K562 (cell line): ENCODE results near the gene FAHD2B.
"Not testable (repeated sequence)": the region's sequence is repeated elsewhere in the genome, so short reads cannot be mapped to it uniquely, and the experiment has no call there.

ENCODE experiments used
- DNMT1 ChIP-seq: fragments of 450-650 bp; IDR thresholded peaks from 2 replicates; pipeline ENCODE4 v1.6.1; 2016; ENCODE audit warnings: antibody characterized with exemption, mild to moderate bottlenecking
- HDAC6 ChIP-seq: IDR thresholded peaks from 2 replicates; pipeline ENCODE4 v1.6.1; 2012; ENCODE audit warnings: low read depth, mild to moderate bottlenecking, control low read depth, inconsistent platforms, low read length, moderate library complexity
- KDM1A ChIP-seq, 2 experiments: fragments of 450-650 bp; IDR thresholded peaks; 2 replicates each; pipeline ENCODE4 v1.6.1; 2016; ENCODE audit warnings: mild to moderate bottlenecking in 2 of 2
- MAFF ChIP-seq: IDR thresholded peaks from 2 replicates; pipeline ENCODE4 v1.6.1; 2012; ENCODE audit warnings: low read length, improper control_type of control experiment
- MXI1 ChIP-seq: IDR thresholded peaks from 2 replicates; pipeline ENCODE4 v1.6.1; 2011; ENCODE audit warnings: low read depth, mild to moderate bottlenecking, improper control_type of control experiment, low read length
- SRSF9 ChIP-seq: fragments of 200-400 bp; formaldehyde crosslinking; IDR thresholded peaks from 2 replicates; pipeline ENCODE4 v1.6.1; 2017; ENCODE audit warnings: low read depth, low read length, borderline replicate concordance
- U2AF2 ChIP-seq: fragments of 200-400 bp; formaldehyde crosslinking; optimal IDR thresholded peaks from 2 replicates; pipeline ENCODE3; 2017; ENCODE audit warnings: low read depth, mild to moderate bottlenecking, low read length
- ZBTB1 ChIP-seq: sonication (generic); formaldehyde crosslinking; IDR thresholded peaks from 2 replicates; pipeline ENCODE4 v1.8.1; 2023; ENCODE audit warnings: missing genetic modification reagents, low read depth, mild to moderate bottlenecking, borderline replicate concordance
- ZZZ3 ChIP-seq: fragments of 450-650 bp; IDR thresholded peaks from 2 replicates; pipeline ENCODE4 v1.6.1; 2016; ENCODE audit warnings: antibody characterized with exemption, mild to moderate bottlenecking, moderate library complexity
- TF ChIP-seq, protein P1 (sequence below): fragments of 450-650 bp; IDR thresholded peaks from 2 replicates; pipeline ENCODE4 v1.6.1; 2016; ENCODE audit warnings: low read depth
- TF ChIP-seq, protein P2 (sequence below), 3 experiments: IDR thresholded peaks in 2 of 3; conservative IDR thresholded peaks in 1 of 3; 2 replicates each; pipeline ENCODE4 v1.5.1; 2011 to 2012; ENCODE audit warnings: low read length in 3 of 3, mild to moderate bottlenecking in 3 of 3, control low read depth in 2 of 3, improper control_type of control experiment in 1 of 3, inconsistent platforms in 1 of 3, low read depth in 1 of 3, mixed read lengths in 1 of 3, moderate library complexity in 1 of 3; ENCODE audit not compliant: insufficient read depth in 2 of 3

DNA sequence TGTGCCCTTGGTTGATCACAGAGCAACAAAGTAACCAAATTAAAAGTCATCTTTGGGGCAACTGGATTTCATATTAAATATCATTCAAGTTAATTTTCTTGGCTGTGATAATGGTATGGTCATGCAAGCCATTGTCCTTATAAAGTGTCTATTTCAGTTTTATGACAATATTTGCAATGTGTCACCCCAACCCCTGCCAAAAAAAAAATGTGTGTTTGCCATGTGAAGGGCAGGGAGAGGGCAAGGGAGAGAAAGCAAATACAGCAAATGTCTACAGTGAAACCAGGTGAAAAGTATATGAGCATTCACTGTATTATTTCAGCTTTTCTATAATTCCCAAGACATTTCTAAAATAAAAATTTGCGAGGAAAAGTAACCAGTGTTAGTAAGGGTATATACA, 6.0 kb downstream of the FAHD2B start:
- TF ChIP-seq ZBTB1 (CRISPR knock-in tag); SRSF9; MAFF; MXI1; U2AF2; DNMT1; HDAC6; KDM1A (IDR thresholded peaks at IDR 0.05); ZZZ3: not testable (repeated sequence)
- TF ChIP-seq, protein P1, sequence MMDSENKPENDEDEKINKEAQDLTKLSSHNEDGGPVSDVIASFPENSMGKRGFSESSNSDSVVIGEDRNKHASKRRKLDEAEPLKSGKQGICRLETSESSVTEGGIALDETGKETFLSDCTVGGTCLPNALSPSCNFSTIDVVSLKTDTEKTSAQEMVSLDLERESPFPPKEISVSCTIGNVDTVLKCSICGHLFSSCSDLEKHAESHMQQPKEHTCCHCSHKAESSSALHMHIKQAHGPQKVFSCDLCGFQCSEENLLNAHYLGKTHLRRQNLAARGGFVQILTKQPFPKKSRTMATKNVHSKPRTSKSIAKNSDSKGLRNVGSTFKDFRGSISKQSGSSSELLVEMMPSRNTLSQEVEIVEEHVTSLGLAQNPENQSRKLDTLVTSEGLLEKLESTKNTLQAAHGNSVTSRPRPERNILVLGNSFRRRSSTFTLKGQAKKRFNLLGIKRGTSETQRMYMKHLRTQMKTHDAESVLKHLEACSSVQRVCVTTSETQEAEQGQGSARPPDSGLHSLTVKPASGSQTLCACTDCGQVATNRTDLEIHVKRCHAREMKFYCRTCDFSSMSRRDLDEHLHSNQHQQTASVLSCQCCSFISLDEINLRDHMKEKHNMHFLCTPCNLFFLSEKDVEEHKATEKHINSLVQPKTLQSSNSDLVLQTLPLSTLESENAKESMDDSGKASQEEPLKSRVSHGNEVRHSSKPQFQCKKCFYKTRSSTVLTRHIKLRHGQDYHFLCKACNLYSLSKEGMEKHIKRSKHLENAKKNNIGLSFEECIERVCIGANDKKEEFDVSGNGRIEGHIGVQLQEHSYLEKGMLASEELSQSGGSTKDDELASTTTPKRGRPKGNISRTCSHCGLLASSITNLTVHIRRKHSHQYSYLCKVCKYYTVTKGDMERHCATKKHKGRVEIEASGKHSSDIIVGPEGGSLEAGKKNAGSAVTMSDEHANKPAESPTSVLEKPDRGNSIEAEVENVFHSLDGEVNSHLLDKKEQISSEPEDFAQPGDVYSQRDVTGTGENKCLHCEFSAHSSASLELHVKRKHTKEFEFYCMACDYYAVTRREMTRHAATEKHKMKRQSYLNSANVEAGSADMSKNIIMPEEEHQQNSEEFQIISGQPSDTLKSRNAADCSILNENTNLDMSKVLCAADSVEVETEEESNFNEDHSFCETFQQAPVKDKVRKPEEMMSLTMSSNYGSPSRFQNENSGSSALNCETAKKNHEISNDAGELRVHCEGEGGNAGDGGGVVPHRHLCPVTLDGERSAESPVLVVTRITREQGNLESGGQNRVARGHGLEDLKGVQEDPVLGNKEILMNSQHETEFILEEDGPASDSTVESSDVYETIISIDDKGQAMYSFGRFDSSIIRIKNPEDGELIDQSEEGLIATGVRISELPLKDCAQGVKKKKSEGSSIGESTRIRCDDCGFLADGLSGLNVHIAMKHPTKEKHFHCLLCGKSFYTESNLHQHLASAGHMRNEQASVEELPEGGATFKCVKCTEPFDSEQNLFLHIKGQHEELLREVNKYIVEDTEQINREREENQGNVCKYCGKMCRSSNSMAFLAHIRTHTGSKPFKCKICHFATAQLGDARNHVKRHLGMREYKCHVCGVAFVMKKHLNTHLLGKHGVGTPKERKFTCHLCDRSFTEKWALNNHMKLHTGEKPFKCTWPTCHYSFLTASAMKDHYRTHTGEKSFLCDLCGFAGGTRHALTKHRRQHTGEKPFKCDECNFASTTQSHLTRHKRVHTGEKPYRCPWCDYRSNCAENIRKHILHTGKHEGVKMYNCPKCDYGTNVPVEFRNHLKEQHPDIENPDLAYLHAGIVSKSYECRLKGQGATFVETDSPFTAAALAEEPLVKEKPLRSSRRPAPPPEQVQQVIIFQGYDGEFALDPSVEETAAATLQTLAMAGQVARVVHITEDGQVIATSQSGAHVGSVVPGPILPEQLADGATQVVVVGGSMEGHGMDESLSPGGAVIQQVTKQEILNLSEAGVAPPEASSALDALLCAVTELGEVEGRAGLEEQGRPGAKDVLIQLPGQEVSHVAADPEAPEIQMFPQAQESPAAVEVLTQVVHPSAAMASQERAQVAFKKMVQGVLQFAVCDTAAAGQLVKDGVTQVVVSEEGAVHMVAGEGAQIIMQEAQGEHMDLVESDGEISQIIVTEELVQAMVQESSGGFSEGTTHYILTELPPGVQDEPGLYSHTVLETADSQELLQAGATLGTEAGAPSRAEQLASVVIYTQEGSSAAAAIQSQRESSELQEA, result not testable (repeated sequence)
- TF ChIP-seq, protein P2, sequence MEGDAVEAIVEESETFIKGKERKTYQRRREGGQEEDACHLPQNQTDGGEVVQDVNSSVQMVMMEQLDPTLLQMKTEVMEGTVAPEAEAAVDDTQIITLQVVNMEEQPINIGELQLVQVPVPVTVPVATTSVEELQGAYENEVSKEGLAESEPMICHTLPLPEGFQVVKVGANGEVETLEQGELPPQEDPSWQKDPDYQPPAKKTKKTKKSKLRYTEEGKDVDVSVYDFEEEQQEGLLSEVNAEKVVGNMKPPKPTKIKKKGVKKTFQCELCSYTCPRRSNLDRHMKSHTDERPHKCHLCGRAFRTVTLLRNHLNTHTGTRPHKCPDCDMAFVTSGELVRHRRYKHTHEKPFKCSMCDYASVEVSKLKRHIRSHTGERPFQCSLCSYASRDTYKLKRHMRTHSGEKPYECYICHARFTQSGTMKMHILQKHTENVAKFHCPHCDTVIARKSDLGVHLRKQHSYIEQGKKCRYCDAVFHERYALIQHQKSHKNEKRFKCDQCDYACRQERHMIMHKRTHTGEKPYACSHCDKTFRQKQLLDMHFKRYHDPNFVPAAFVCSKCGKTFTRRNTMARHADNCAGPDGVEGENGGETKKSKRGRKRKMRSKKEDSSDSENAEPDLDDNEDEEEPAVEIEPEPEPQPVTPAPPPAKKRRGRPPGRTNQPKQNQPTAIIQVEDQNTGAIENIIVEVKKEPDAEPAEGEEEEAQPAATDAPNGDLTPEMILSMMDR (IDR thresholded peaks at IDR 0.05 in 2 of 3, conservative IDR thresholded peaks at IDR 0.05 in 1 of 3; ENCODE audit: insufficient read depth in 2 of 3, low read depth in 1 of 3, low read length in 3 of 3), result not testable (repeated sequence)
